Subcutaneous adipose tissue (tissue), 4 donors: ENCODE results near the gene GABPB1. TPM values are rescaled to one million over a fixed set of nuclear protein-coding genes. Genes with fewer than 3 reads are reported as not detected.

ENCODE experiments used
- total RNA-seq, 4 donors: library from RNA; depleted of rRNA; stranded (reverse); fragments of >200 nt; gene quantifications; one replicate each; pipeline ENCODE4 v1.1.0, GENCODE V29; 2016
- TF ChIP-seq, protein P1 (sequence below): fragments of 450-650 bp; IDR thresholded peaks from one replicate; pipeline ENCODE4 v1.5.1; 2016; ENCODE audit warnings: low read depth, mild to moderate bottlenecking, control low read depth, antibody characterized with exemption, moderate library complexity

GABPB1 gene
- total RNA-seq, 4 donors from 2014 or later, result 14.3 to 20.9 (median 17.4) TPM

DNA sequence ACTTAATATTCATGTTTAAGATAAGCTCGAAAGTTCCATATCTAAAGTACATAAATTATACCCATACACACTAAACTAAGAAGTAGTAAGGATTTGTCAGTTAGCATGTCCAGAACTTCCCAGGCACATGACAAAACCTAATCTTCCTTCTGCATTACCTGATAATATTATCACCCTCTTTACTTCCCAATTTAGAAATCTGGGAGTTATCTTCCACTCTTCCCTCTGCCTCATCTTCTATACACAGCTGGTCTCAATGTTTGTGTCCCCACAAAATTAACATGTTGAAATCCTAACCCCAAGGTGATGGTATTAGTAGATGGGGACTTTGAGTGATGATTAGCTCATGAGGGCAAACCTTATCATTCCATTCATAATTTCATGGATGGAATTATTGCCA is 15.3 kb downstream of the GABPB1 start:
- TF ChIP-seq, protein P1, sequence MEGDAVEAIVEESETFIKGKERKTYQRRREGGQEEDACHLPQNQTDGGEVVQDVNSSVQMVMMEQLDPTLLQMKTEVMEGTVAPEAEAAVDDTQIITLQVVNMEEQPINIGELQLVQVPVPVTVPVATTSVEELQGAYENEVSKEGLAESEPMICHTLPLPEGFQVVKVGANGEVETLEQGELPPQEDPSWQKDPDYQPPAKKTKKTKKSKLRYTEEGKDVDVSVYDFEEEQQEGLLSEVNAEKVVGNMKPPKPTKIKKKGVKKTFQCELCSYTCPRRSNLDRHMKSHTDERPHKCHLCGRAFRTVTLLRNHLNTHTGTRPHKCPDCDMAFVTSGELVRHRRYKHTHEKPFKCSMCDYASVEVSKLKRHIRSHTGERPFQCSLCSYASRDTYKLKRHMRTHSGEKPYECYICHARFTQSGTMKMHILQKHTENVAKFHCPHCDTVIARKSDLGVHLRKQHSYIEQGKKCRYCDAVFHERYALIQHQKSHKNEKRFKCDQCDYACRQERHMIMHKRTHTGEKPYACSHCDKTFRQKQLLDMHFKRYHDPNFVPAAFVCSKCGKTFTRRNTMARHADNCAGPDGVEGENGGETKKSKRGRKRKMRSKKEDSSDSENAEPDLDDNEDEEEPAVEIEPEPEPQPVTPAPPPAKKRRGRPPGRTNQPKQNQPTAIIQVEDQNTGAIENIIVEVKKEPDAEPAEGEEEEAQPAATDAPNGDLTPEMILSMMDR, result no peak

DNA sequence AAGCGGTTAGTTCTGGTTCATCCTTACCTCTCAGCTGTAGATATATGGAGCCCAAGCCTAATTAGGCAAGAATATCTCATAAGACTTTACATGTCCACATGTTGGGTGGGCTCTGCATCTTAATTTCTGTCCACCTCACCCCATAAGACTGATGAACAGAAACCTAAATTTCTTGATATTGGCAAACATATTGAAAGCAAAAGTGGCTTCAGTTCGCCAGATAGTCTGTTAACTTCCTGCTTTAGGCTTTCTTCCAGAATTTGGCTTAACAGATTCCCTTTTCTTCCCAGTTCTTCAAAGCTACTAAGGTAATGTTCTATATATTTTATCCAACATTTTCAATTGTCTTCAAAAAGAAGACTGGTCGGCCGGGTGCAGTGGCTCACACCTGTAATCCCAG is 19.7 kb downstream of the GABPB1 start:
- TF ChIP-seq, protein P1, result no peak

DNA sequence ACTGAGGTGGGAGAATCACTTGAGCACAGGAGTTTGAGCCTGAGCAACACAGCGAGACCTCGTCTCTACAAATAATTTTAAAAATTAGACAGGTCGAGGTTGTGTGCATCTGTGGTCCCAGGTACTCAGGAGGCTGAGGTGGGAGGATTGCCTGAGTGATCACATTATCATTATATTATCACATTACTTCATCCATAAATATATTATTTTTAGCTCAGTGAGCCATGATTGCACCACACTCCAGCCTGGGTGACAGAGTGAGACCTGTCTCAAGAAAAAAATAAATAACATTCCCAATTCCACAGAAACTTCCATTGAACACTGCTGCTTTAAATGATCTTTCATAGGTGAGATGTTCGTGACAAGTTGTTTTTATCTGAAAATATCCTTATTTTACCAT is 21.8 kb downstream of the GABPB1 start:
- TF ChIP-seq, protein P1, result no peak

DNA sequence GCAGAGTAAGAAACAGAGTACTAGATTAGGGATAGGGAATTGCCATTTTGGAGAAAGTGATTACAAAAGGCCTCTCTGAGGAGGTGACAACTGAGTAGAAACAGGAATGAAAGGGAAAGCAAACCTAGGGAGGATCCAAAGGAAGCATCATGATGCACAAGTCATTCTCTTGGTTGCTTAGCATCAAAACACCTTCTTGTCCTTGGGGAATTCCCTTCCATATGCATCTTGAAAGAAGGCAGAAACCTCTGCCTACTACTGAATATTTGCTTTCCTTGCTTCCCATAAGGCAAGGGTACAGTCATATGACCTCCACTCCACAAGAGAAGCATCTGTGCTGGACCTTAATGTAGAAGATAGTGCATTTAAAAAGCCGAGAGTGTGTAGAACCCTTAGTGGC is 24.1 kb downstream of the GABPB1 start:
- TF ChIP-seq, protein P1, result no peak

DNA sequence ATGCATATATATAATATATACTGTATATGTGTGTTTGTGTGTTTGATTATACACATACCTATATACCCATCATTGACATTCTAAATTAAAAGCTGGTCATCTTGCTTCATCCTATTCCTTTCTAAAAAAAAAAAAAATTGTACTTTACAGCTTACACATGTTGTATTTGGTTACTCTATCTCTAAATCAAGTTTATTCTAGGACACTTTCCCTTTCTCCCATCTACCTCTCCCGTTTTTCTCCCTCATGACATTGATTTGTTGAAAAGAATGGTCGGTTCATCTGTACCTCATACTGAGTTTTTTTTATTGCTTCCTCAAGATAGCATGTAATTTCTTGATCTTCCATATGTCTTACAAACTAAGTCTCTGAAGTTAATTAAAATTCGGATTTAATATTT is 26.9 kb downstream of the GABPB1 start:
- TF ChIP-seq, protein P1, result no peak

DNA sequence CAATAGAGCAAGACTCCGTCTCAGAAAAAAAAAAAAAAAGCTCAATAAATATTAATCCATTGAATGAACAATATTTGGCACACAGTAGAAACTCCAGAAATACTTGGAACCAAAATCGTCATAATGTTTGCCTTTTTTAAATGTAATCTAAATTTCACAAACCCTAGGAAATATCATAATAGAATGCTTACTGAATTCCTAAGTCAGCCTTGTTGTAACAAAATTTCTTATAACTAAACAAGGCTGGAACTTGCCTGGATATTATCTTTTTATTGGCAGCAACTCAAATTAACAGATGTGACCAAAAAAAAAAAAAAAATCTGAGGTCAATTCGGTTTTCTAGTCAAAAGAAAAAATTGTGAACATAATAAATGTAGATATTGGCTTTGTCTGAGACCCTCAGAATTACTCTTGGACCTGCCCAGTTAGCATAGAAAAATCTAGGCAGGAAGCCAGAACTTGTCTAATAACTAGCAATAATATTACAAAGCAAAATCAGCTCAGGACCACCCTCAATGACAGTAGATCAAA is 33.3 kb downstream of the GABPB1 start:
- TF ChIP-seq, protein P1, result no peak

DNA sequence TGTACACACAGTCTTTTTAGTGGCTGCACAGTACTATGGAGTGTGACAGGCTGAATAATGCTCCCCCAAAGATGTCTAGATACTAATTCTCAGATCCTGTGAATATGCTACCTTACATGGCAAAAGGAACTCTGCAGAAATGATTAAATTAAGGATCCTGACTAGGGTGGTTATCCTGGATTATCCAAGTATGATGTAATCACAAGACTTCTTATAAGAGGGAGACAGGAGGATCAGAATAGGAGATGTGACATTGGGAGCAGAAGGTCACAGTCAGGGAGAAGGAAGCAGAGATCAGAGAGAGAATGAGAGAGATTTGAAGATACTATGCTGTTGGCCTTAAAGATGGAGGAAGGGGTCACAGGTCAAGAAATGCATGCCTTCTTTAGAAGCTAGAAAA is 34.5 kb downstream of the GABPB1 start:
- TF ChIP-seq, protein P1, result no peak
